ENCODE results near the gene IL1A.

IL1A gene

GRCh38 chr2:112725545-112726457 is 58.5 kb downstream of the IL1A start:
- peak; percentile 67 for DNase-seq (ENCODE audit: extremely low read depth, insufficient read length)
- Histone ChIP-seq H3K36me3 (ENCODE audit: control insufficient read depth, insufficient read depth, low read length) (no peaks in the 10 kb centered on the region), H3K27me3 (replicated peaks; ENCODE audit: control insufficient read depth, insufficient read depth, low read length) (no peaks in the 10 kb centered on the region), H3K4me3 (replicated peaks; ENCODE audit: low read depth, low read length) (no peak overlapping the region; the same call in 1 of the 2 replicates)
- no peak for TF ChIP-seq CTCF (IDR thresholded peaks at IDR 0.05; ENCODE audit: insufficient read depth, low read length, poor library complexity, severe bottlenecking)

GRCh38 chr2:112724591-112725525 is 59.4 kb downstream of the IL1A start:
- TF ChIP-seq CTCF (IDR thresholded peaks at IDR 0.05; ENCODE audit: insufficient read depth, low read length, poor library complexity, severe bottlenecking): peak; percentile 45
- DNase-seq (ENCODE audit: extremely low read depth, insufficient read length): peak; percentile 53
- no peaks in the 10 kb centered on the region for H3K36me3 ChIP-seq (ENCODE audit: control insufficient read depth, insufficient read depth, low read length)
- H3K4me3 ChIP-seq (replicated peaks; ENCODE audit: low read depth, low read length): no peak overlapping the region
- no peaks in the 10 kb centered on the region for H3K27me3 ChIP-seq (replicated peaks; ENCODE audit: control insufficient read depth, insufficient read depth, low read length)

GRCh38 chr2:112723995-112724394 is 60.3 kb downstream of the IL1A start:
- no peak for TF ChIP-seq CTCF (IDR thresholded peaks at IDR 0.05; ENCODE audit: insufficient read depth, low read length, poor library complexity, severe bottlenecking)
- H3K4me3 ChIP-seq (replicated peaks; ENCODE audit: low read depth, low read length): no peak overlapping the region
- DNase-seq (ENCODE audit: extremely low read depth, insufficient read length): no peak
- no peaks in the 10 kb centered on the region for H3K36me3 ChIP-seq (ENCODE audit: control insufficient read depth, insufficient read depth, low read length)
- H3K27me3 ChIP-seq (replicated peaks; ENCODE audit: control insufficient read depth, insufficient read depth, low read length): no peaks in the 10 kb centered on the region

Data from GM06990 (cell line).